ENCODE measurements around the gene SERTAD2. TPM values are rescaled to one million over a fixed set of nuclear protein-coding genes. Genes with fewer than 3 reads are reported as not detected.

The SERTAD2 gene
- total and polyA plus RNA-seq, 7 donors = 3.3 to 13.2 (median 10.3) TPM

DNA sequence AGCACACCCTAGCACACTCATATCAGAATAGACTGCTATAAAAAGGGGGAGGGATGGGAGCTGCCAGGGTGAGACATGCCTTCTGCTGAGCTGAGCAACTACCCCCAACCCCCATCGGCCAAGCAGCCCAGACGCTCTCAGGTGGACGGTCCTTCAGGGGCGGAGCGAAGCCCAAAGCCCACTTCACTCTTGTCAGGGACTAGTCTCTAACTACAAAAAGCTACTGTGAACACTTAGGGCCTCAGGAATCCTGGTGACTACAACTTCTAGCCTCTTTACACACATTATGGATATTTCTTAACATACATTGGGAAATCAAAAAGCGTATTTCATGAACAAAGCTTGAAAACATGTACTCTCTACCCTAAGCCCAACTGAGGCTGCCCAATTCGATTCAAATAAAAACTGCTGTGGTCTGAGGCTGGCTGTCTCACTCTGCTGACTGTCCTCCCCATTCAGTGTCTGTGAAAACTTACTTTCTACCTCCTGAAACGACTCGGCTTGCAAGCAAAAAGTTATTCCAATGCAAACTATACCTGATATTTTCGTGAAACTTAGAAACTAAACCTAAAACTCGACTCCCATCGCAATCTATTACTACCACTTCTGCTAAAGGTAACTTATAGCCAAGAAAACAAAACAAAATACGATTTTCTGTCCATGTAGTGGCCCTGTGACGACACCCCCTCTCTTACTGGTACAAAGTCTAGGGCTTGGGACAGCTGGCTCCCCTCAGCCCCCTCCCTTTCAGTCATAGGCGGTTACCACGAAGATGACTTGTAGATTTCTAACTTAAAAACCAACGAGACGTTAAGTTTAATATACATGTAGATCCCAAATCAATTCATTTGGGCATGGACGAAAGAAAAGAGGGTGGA lies 1.2 kb downstream of the SERTAD2 start:
- H3K27ac ChIP-seq = peak overlapping the region; percentile 98
- H3K36me3 ChIP-seq (ENCODE audit: insufficient read depth in 1 of 2, low read depth in 1 of 2) = no peaks in the 10 kb centered on the region
- peak; percentile 31 to 74 for DNase-seq
- WGBS, 3 donors = 4 to 7% (median 4%) methylated on average over 19 of the region's 19 CpGs
- TF ChIP-seq, protein P1, sequence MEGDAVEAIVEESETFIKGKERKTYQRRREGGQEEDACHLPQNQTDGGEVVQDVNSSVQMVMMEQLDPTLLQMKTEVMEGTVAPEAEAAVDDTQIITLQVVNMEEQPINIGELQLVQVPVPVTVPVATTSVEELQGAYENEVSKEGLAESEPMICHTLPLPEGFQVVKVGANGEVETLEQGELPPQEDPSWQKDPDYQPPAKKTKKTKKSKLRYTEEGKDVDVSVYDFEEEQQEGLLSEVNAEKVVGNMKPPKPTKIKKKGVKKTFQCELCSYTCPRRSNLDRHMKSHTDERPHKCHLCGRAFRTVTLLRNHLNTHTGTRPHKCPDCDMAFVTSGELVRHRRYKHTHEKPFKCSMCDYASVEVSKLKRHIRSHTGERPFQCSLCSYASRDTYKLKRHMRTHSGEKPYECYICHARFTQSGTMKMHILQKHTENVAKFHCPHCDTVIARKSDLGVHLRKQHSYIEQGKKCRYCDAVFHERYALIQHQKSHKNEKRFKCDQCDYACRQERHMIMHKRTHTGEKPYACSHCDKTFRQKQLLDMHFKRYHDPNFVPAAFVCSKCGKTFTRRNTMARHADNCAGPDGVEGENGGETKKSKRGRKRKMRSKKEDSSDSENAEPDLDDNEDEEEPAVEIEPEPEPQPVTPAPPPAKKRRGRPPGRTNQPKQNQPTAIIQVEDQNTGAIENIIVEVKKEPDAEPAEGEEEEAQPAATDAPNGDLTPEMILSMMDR (IDR thresholded peaks at IDR 0.05) = no peak
- H3K4me1 ChIP-seq = peaks cover 47% of the 10 kb centered on the region
- no peaks in the 10 kb centered on the region for H3K9me3 ChIP-seq
- no peaks in the 10 kb centered on the region for H3K27me3 ChIP-seq (ENCODE audit: insufficient read depth in 3 of 3, low read length in 2 of 3)
- ATAC-seq = peak; percentile 16 to 56 (median 39)
- H3K4me3 ChIP-seq = peak overlapping the region; percentile 82
- intact Hi-C loops (cut with DNase I) = loop anchor here (2.0 to 5.0 kb wide), 5 partner anchors 100 to 645 kb away; no protein-coding TSS in a partner anchor

DNA sequence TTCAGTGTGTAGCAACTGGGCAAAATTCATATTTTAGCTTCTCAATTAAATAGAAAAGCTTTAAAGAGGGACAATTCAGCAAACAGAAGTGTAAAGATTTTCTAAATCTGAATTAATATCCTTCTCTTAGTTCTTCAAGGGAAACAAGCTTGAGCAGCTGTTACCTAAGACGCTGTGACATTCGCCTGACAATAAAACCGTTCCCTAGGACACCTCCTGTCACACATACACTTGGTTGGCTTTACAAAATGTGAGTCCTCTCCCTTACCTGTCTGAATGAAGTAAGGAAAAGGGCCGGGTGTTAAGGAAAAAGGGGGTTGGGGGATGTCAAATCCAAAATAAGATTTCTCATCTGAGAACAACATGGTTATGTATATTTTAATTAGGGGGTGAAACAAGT lies 2.1 kb downstream of the SERTAD2 start:
- H3K27ac ChIP-seq = peak overlapping the region; percentile 98
- TF ChIP-seq, protein P1 (IDR thresholded peaks at IDR 0.05) = no peak
- H3K36me3 ChIP-seq (ENCODE audit: insufficient read depth in 1 of 2, low read depth in 1 of 2) = no peaks in the 10 kb centered on the region
- H3K27me3 ChIP-seq (ENCODE audit: insufficient read depth in 3 of 3, low read length in 2 of 3) = no peaks in the 10 kb centered on the region
- peak overlapping the region; percentile 82 for H3K4me3 ChIP-seq
- ATAC-seq (no peak), DNase-seq (no peak)
- intact Hi-C loops (cut with DNase I) = loop anchor here (2.0 to 5.0 kb wide), 5 partner anchors 101 to 644 kb away; no protein-coding TSS in a partner anchor
- WGBS, 3 donors = 20 to 38% (median 29%) methylated on average over 4 of the region's 4 CpGs
- H3K4me1 ChIP-seq = peaks cover 55% of the 10 kb centered on the region
- H3K9me3 ChIP-seq = no peaks in the 10 kb centered on the region

DNA sequence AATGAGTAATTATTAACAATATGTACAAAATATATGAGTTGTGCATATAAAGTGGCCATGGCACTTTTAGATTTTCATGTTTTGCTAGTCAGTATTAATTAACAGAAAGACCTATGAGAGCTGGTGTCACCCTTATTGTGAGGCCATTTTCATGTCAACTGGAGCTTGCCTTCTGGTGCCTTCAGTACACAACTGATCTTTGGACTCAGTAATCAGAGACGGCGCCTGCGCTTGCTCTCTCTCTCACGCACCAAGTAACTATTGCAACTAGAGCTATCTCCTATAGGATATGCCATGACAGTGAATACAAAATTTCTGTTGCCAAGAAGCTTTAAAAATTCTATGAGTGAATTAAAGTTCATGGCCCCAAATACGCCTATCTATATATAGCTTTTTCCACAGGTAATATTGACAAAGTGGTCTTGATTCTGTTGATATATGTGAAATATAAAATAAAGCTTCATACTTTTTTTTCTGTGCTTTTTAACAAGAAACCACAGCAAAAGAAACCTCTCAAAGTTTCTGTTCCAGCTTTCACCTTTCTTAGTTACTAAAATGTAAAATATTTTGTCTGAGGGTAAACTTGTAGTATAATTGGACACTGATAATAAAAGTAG lies 2.9 kb downstream of the SERTAD2 start:
- ATAC-seq = no peak
- intact Hi-C loops (cut with DNase I) = loop anchor here (2.0 to 5.0 kb wide), 5 partner anchors 101 to 644 kb away; no protein-coding TSS in a partner anchor
- 74 to 91% (median 74%) methylated on average over 5 of the region's 5 CpGs for WGBS, 3 donors
- TF ChIP-seq, protein P1 (IDR thresholded peaks at IDR 0.05) = no peak
- no peaks in the 10 kb centered on the region for H3K27me3 ChIP-seq (ENCODE audit: insufficient read depth in 3 of 3, low read length in 2 of 3)
- H3K36me3 ChIP-seq (ENCODE audit: insufficient read depth in 1 of 2, low read depth in 1 of 2) = no peaks in the 10 kb centered on the region
- H3K27ac ChIP-seq = peak overlapping the region; percentile 98
- H3K4me1 ChIP-seq = peaks cover 62% of the 10 kb centered on the region
- H3K9me3 ChIP-seq = no peaks in the 10 kb centered on the region
- DNase-seq = no peak
- peak overlapping the region; percentile 82 for H3K4me3 ChIP-seq

DNA sequence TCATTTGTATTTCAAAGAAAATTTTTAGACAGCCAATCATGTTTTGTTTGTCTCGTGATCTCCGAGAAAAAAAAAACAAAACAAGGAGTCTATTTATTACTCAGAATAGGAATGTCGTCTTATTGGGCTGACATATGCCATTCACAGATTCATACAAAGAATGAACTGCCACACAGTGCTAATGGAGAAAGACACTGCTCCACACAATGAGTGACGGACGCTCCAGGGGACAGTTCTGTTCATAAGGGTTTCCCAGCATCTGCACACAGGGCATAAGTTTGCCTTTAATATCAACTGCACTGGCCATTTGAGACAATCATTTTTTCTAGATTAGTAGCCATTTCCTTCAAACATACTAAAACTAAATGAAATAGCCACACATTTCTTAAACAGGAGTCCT lies 3.4 kb downstream of the SERTAD2 start:
- H3K36me3 ChIP-seq (ENCODE audit: insufficient read depth in 1 of 2, low read depth in 1 of 2) = no peaks in the 10 kb centered on the region

More for the DNA sequence above, 3.4 kb downstream of the SERTAD2 start:
- ATAC-seq = no peak
- peaks cover 67% of the 10 kb centered on the region for H3K4me1 ChIP-seq
- TF ChIP-seq, protein P1 (IDR thresholded peaks at IDR 0.05) = no peak
- no peaks in the 10 kb centered on the region for H3K9me3 ChIP-seq
- peak overlapping the region; percentile 82 for H3K4me3 ChIP-seq
- H3K27ac ChIP-seq = peak overlapping the region; percentile 98
- 48 to 76% (median 62%) methylated on average over 5 of the region's 5 CpGs for WGBS, 3 donors
- intact Hi-C loops (cut with DNase I) = loop anchor here (2.0 to 5.0 kb wide), 5 partner anchors 102 to 643 kb away; no protein-coding TSS in a partner anchor
- DNase-seq = no peak
- H3K27me3 ChIP-seq (ENCODE audit: insufficient read depth in 3 of 3, low read length in 2 of 3) = no peaks in the 10 kb centered on the region
